BLaER1 (cell line): Measurements from ENCODE around the gene REN.

ENCODE experiments used
- H3K27ac ChIP-seq: shearing (Covaris generic); formaldehyde crosslinking; 2 replicates; pipeline ENCODE4 v1.8.1; 2022
- H3K27me3 ChIP-seq: shearing (Covaris generic); formaldehyde crosslinking; 2 replicates; pipeline ENCODE4 v1.8.1; 2022
- H3K36me3 ChIP-seq: shearing (Covaris generic); formaldehyde crosslinking; 2 replicates; pipeline ENCODE4 v1.8.1; 2022
- H3K4me1 ChIP-seq: shearing (Covaris generic); formaldehyde crosslinking; 2 replicates; pipeline ENCODE4 v1.8.1; 2022
- H3K4me2 ChIP-seq: shearing (Covaris generic); formaldehyde crosslinking; 2 replicates; pipeline ENCODE4 v1.8.1; 2022
- H3K4me3 ChIP-seq: shearing (Covaris generic); formaldehyde crosslinking; 2 replicates; pipeline ENCODE4 v1.8.1; 2022
- H3K9ac ChIP-seq: shearing (Covaris generic); formaldehyde crosslinking; 2 replicates; pipeline ENCODE4 v1.8.1; 2022
- H3K9me3 ChIP-seq: shearing (Covaris generic); formaldehyde crosslinking; 2 replicates; pipeline ENCODE4 v1.8.1; 2022
- H4K20me1 ChIP-seq: shearing (Covaris generic); formaldehyde crosslinking; 2 replicates; pipeline ENCODE4 v1.8.1; 2022
- Cebpa-rat ChIP-seq: shearing (Covaris generic); IDR thresholded peaks from 2 replicates; pipeline ENCODE4 v1.8.1; 2022

Gene REN

GRCh38 chr1:204136814-204137213 lies 29.3 kb downstream of the REN start:
- Histone ChIP-seq H3K27ac (no peak overlapping the region), H3K4me2 (no peak overlapping the region), H3K9me3 (no peaks in the 10 kb centered on the region)

GRCh38 chr1:204134103-204134502 lies 32.0 kb downstream of the REN start:
- H3K27ac ChIP-seq, result 0 out of 2 replicates have a peak overlapping the region, but pooled peaks have one; percentile 1
- no peak for TF ChIP-seq Cebpa-rat
- H3K4me3 ChIP-seq, result no peak overlapping the region
- H4K20me1 ChIP-seq, result no peaks in the 10 kb centered on the region
- H3K9ac ChIP-seq, result 0 out of 2 replicates have a peak overlapping the region, but pooled peaks have one; percentile 15
- H3K27me3 ChIP-seq, result no peaks in the 10 kb centered on the region
- peak overlapping the region; percentile 38; the same call in 1 of the 2 replicates for H3K4me2 ChIP-seq
- H3K9me3 ChIP-seq, result no peaks in the 10 kb centered on the region
- H3K4me1 ChIP-seq, result peaks cover 11% of the 10 kb centered on the region
- H3K36me3 ChIP-seq, result peaks cover 33% of the 10 kb centered on the region

More at GRCh38 chr1:204136814-204137213, 29.3 kb downstream of the REN start:
- Histone ChIP-seq H3K36me3 (peaks cover 52% of the 10 kb centered on the region), H4K20me1 (no peaks in the 10 kb centered on the region), H3K9ac (no peak overlapping the region), H3K4me1 (peaks cover 11% of the 10 kb centered on the region), H3K27me3 (no peaks in the 10 kb centered on the region), H3K4me3 (no peak overlapping the region)
- no peak for TF ChIP-seq Cebpa-rat

GRCh38 chr1:204132718-204133117 lies 33.4 kb downstream of the REN start:
- Histone ChIP-seq H3K9me3 (no peaks in the 10 kb centered on the region), H3K4me2 (no peak overlapping the region), H3K36me3 (peaks cover 22% of the 10 kb centered on the region; the same call in 1 of the 2 replicates), H3K27ac (no peak overlapping the region), H3K9ac (no peak overlapping the region), H3K4me3 (no peak overlapping the region), H3K4me1 (peaks cover 17% of the 10 kb centered on the region), H3K27me3 (no peaks in the 10 kb centered on the region), H4K20me1 (no peaks in the 10 kb centered on the region)
- TF ChIP-seq Cebpa-rat, result no peak

- Histone ChIP-seq H3K4me3 (no peak overlapping the region), H3K9ac (no peak overlapping the region), H3K27ac (no peak overlapping the region), H3K4me2 (no peak overlapping the region), H3K9me3 (no peaks in the 10 kb centered on the region), H3K27me3 (no peaks in the 10 kb centered on the region), H3K4me1 (peaks cover 22% of the 10 kb centered on the region), H4K20me1 (no peaks in the 10 kb centered on the region), H3K36me3 (peaks cover 17% of the 10 kb centered on the region; the same call in 1 of the 2 replicates)
- no peak for TF ChIP-seq Cebpa-rat
Observed at GRCh38 chr1:204131978-204132377, 34.2 kb downstream of the REN start.

GRCh38 chr1:204130981-204131892 lies 34.9 kb downstream of the REN start:
- H3K27ac ChIP-seq, result no peak overlapping the region
- peaks cover 14% of the 10 kb centered on the region; the same call in 1 of the 2 replicates for H3K36me3 ChIP-seq
- H3K4me3 ChIP-seq, result no peak overlapping the region
- H3K4me1 ChIP-seq, result peaks cover 29% of the 10 kb centered on the region
- no peaks in the 10 kb centered on the region for H3K9me3 ChIP-seq
- H3K9ac ChIP-seq, result no peak overlapping the region
- H4K20me1 ChIP-seq, result no peaks in the 10 kb centered on the region
- no peak overlapping the region for H3K4me2 ChIP-seq
- H3K27me3 ChIP-seq, result no peaks in the 10 kb centered on the region
- TF ChIP-seq Cebpa-rat, result no peak

- no peak overlapping the region for H3K27ac ChIP-seq
- peaks cover 10% of the 10 kb centered on the region; the same call in 1 of the 2 replicates for H3K36me3 ChIP-seq
- H3K27me3 ChIP-seq, result no peaks in the 10 kb centered on the region
- H3K4me2 ChIP-seq, result no peak overlapping the region
- no peak for TF ChIP-seq Cebpa-rat
- H3K4me1 ChIP-seq, result peaks cover 40% of the 10 kb centered on the region
- H3K9ac ChIP-seq, result no peak overlapping the region
- H4K20me1 ChIP-seq, result no peaks in the 10 kb centered on the region
- no peak overlapping the region for H3K4me3 ChIP-seq
- H3K9me3 ChIP-seq, result no peaks in the 10 kb centered on the region
Observed at GRCh38 chr1:204130178-204130577, 36.0 kb downstream of the REN start.

- Histone ChIP-seq H4K20me1 (no peaks in the 10 kb centered on the region), H3K9me3 (no peaks in the 10 kb centered on the region), H3K9ac (peak overlapping the region; percentile 24; the same call in 1 of the 2 replicates), H3K4me1 (peaks cover 37% of the 10 kb centered on the region), H3K4me3 (no peak overlapping the region), H3K27ac (0 out of 2 replicates have a peak overlapping the region, but pooled peaks have one; percentile 30), H3K36me3 (peaks cover 2% of the 10 kb centered on the region; the same call in 1 of the 2 replicates), H3K4me2 (peak overlapping the region; percentile 52), H3K27me3 (no peaks in the 10 kb centered on the region)
- no peak for TF ChIP-seq Cebpa-rat
Observed at GRCh38 chr1:204128964-204129896, 36.9 kb downstream of the REN start.

- H3K4me2 ChIP-seq, result peak overlapping the region; percentile 52
Observed at GRCh38 chr1:204128464-204128963, 37.6 kb downstream of the REN start.

GRCh38 chr1:204127597-204128242 lies 38.4 kb downstream of the REN start:
- Histone ChIP-seq H3K9ac (no peak overlapping the region), H3K4me1 (peaks cover 31% of the 10 kb centered on the region), H3K4me2 (no peak overlapping the region), H3K9me3 (no peaks in the 10 kb centered on the region), H3K27me3 (no peaks in the 10 kb centered on the region), H4K20me1 (no peaks in the 10 kb centered on the region), H3K27ac (no peak overlapping the region), H3K36me3 (no peaks in the 10 kb centered on the region), H3K4me3 (no peak overlapping the region)
- TF ChIP-seq Cebpa-rat, result no peak

More at GRCh38 chr1:204128464-204128963, 37.6 kb downstream of the REN start:
- Histone ChIP-seq H3K36me3 (no peaks in the 10 kb centered on the region), H3K4me3 (no peak overlapping the region), H3K27me3 (no peaks in the 10 kb centered on the region), H3K9me3 (no peaks in the 10 kb centered on the region), H3K4me1 (peaks cover 31% of the 10 kb centered on the region), H3K27ac (no peak overlapping the region), H3K9ac (no peak overlapping the region), H4K20me1 (no peaks in the 10 kb centered on the region)
- no peak for TF ChIP-seq Cebpa-rat
